NCI-H510A treated with DMSO at 0.1 percent for 48 hours (cell line): Measurements from ENCODE around the gene FNDC3A.

Source experiments
- DNase-seq: peaks from one replicate; lab custom pipeline; 2025; lab: John Stamatoyannopoulos, UW

FNDC3A gene

DNA sequence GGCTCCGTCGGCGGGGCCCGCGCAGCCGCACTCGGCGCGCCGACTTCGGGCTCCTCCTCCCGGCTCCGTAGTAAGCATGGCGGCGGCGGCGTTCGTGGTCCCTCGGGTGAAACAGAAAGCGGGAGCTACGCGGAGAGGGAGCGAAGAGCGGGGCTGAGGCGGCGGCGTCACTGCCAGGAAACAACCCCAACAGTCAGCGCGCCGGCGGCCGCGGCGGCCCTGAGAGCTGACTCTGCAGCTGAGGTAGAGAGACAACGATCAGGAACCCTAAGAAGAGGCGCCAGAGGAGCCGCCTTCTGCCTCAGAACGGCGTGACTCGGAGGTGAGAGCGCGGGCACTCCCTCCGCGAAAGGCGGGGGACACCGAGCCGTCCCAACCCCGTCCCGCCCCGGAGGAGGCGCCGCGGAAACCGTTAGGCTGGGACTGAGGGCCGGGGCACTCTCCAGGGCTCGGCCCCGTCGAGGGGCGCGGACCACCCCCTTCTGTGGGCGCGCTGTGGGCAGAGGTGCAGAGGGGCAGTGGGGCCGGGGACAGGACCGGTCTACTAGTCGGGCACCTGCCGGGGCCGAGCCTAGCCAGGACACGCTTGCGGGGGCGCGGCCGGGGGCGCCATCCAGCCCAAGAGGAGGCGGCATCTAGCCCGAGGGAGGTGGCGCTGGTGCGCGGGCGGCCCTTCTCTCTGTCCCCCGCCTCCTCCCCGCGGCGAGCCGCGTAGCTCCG, at the start of gene FNDC3A:
TSS of gene FNDC3A (plus strand) at position 57 of the 720 bp plus-strand sequence. CDS start 30,279 bp downstream, outside the sequence.
- DNase-seq: peak; percentile 15

DNA sequence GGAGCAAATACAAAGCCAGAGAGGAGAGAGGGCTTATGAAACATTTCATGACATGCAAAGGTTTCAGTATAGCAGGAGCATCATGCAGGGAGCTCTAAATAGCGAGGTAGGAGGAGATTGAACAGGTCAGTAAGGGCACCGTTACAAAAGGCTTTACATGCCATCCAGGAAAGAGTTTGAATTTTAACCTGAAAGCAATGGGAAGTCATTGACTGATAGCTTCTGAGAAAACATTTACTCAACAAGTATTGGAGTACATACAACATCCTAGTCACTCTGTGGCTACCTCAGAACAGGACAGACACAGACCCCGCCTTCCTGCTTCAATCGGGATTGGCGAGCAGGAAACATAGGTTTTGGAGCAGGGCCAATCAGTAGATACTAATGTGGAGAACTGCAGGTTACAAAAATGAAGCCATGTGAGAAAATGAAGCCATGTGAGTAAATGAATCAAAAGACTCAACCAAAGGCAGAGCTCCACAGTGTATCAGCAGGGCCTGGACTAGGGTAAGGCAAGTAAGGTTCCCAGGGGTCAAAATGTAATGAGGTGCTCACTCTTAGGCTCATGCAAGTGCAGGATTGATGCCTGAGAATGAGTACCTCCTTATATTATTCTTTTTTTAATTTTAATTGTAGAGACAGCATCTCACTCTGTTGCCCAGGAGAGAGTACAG, 46.8 kb upstream of the FNDC3A start:
- no peak for DNase-seq

DNA sequence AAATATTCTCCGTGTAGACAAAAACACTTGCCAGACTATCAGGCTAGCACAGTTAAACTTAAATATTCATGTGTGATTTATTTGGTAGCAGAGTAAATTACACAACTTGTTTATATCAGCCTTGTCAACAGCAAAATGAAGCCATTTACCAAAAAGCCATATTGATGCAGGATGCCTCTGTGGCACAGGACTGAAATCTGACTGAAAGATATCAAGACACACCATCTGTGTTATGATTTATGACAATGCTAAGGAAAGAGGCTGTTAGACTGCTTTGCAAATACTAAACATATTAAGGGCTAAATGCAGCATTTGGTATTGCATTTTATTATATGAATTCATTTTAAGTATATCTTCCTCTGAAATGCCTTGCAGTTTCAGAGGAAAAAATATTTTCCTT, 44.8 kb upstream of the FNDC3A start:
- DNase-seq: no peak

DNA sequence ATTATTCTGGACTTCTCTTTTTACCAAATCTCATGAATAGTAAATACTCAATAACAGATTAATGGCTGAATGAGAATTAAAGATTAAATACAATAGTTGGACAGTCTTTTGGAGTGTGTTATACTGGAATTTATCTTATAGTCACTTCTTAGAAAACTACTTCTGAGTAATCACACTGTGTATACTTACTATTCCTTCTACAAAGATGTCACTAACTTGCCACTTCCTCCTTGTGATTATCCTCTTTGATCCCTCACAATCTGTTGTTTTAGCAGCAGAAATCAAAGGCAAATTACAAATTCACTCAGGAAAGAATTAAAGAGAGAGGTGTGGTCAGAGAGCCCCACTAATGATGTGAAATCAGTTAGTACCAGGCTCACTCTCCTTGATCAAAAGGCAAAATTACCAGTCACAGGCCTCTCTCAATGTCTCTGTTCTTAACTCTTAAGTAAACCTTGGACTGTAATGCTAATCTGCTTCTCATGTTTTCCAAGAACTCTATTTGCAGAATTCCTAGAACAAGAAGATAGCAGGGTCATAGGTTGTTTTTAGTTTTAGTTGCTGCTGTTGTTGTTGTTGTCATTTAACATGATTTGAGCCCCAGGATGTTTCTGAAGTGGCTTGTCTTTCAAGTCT, 37.3 kb upstream of the FNDC3A start:
- no peak for DNase-seq

DNA sequence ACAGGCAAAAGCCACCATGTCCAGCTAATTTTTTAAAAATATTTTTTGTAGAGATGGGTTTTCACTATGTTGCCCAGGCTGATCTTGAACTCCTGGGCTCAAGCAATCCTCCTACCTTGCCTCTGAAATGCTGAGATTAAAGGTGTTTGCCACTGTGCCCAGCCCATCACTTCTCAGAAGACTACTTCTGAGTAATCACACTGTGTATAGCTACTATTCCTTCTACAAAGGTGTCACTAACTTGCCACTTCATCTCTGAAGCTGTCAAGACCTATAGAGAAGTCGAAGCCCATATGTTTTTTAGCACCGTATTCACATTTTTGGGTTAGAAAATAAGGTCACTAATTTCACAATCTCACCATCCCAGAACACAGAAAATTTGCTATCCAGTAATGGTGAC, 36.0 kb upstream of the FNDC3A start:
- no peak for DNase-seq

- no peak for DNase-seq
These were observed 33.6 kb upstream of the FNDC3A start for GRCh38 chr13:48942131-48942530.

DNA sequence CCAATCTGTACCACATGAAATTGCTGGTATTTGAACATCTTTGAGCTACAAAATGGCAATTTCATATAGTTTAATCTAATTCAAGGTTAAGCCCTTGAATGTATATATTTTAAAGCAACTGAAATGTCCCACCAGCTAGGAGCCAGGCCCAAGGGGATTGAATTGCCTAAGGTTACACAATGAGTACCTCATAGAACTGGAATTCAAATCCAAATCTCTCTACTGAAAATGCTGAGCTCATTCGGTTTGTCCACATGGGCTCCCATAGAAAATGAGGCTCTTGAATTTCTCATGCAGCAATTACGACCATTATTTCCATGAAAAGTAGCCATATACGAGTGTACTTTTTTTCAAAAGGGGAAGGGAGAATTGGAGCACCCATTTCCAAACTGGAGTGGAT, 31.5 kb upstream of the FNDC3A start:
- no peak for DNase-seq

GRCh38 chr13:48945626-48946025, 30.1 kb upstream of the FNDC3A start:
- DNase-seq: no peak

- DNase-seq: no peak
These were observed 29.5 kb upstream of the FNDC3A start for GRCh38 chr13:48946163-48946562.

- no peak for DNase-seq
These were observed 25.9 kb upstream of the FNDC3A start for GRCh38 chr13:48949566-48950500.

GRCh38 chr13:48950501-48950875, 25.2 kb upstream of the FNDC3A start:
- no peak for DNase-seq

DNA sequence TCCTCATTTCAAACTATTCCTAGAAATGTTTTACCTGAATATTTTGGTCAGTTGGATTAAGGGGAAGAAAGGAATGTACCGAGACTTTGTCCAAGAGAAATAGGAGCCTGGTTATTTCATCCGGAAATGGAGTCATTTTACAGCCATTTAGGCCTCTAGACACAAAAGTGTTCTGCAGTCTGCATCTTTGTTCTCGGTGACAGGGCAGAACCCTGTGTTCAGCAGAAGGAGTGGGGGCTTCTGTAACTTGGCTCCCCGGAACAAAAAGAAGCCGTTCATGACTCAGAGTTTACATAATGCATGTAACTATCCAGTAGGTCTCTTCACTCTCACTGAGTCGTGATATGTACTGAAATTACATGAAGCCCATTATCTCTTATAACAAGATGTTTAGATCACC, 21.6 kb upstream of the FNDC3A start:
- DNase-seq: no peak

GRCh38 chr13:48955536-48955935, 20.2 kb upstream of the FNDC3A start:
- no peak for DNase-seq

DNA sequence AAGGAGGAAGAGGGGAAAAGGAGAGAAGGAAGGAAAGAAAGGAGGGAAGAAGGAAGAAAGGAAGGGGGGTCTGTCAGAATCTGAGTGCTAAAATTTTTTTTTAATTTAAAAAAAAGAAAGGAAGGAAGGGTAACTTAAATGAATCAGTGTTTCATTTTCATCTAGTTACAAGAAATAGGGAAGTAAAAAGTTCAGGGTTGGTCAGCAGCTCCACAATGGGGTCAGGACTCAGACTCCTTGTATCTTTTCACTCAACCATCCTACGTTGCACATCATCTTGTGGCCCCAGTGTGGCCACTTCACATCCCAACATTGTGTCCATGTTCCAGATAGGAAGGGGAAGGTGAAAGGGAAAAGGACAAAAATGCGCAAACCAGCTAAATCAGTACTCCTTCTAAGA, 14.3 kb upstream of the FNDC3A start:
- DNase-seq: no peak

DNA sequence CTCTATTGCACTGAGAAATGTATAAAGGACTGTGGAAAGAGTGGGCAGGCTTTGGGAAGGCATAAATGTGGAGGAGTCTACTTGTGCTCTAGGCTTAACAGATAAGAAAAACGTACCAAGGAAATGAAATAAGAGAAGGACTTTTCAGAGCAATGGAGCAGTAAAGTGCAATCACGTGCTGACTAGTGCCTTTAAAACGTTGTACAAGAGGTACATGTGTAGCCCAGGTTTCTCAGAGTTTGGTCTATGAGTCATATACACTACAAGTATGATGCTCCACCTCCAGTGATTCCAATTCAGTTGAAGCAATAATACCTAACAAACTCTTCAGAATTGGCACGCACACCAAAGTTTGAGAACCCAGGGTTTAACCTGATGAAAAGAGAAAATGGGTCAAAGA, 13.4 kb upstream of the FNDC3A start:
- no peak for DNase-seq

GRCh38 chr13:48965736-48966135, 10.0 kb upstream of the FNDC3A start:
- DNase-seq: no peak

- no peak for DNase-seq
These were observed 6.0 kb upstream of the FNDC3A start for GRCh38 chr13:48969685-48970084.

DNA sequence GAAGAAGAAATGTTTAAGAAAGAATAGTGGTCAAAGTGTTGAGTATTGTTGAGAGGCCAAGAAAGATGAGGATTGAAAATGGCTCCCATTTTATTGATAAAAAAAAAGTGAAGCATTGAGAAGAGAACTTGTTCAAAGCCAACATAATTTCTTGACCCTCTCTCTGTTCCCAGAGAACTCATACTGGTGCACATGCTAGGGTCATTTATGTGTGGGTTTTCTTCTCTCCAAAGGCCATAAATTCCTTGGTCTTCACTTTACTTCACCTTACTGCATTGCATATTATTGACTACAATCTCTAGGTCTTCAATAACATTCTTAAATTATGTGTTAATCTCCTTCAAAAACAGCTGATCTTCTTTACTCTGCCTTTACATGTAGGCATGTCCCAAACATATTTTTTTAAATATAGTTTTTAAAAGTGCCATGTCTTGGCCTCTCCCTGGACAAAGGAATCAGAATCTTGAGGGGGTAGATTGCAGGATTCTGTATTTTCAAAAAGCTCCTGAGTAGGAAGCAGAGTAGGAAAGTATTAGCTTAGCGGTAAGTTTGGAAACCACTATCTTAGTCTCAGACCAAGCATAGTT, 1.8 kb upstream of the FNDC3A start:
- no peak for DNase-seq

- DNase-seq: peak; percentile 23
These were observed 434 bp upstream of the FNDC3A start for GRCh38 chr13:48975101-48975855.

DNA sequence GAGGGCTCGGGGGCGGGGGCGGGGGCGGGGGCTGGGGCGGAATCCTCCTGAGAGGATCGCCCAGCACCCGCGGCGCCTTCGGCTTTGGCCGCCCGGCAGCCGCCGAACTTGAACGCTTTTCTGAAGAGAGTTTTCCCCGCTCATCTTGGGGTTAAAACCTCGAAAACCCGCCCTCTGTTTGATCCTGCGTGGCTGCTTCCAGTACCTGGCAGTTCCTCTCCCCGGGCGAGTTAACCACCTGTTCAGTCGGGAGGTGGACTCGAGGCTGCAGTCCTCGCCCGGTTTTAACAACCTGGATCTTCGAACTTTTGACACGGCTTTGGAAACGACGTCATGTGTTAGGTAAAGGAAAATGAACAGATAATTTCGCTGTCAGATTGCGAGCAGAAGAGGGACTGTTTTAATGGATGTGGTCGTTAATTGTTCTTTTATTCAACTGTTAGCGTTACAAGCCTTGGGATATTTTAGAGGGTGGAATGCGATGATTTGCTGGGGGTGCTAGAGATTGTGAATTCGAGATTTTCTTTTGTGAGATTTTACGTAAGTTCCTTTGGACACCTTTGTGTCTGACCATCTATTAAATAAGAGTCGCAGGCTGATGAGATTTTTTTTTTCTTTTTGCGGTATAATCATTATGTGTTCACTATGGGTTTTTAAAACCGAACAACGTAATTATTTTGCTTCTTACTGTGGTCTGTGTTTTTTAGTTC, 1.0 kb downstream of the FNDC3A start:
- DNase-seq: peak; percentile 15

DNA sequence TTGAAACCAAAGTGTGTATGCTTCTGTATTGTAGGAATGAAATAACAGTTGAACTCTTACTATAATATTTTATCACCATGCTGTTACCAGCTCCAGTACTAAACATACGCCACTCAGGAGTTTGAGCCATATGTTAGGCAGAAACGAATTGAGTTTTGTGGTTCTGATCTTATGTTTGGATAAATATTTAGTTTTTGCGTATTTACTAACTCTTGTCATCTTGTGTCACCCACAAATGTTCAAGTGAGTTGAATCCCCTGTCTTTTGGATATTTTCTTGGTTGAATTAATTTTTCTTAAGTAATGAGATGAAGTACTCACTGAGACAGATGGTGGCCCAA, 1.5 kb downstream of the FNDC3A start:
- DNase-seq: no peak
